Hematopoietic multipotent progenitor cell treated with erythropoietin and hydrocortisone succinate and interleukin-3 and kit ligand, for 17 days (in vitro differentiated cells): ENCODE measurements around the gene ERFL.
"Not testable (repeated sequence)": the region's sequence is repeated elsewhere in the genome, so short reads cannot be mapped to it uniquely, and the experiment has no call there.

Experiments used
- DNase-seq: peaks from one replicate; pipeline ENCODE4 v3.0.0-alpha.2; 2015; ENCODE audit warnings: low spot score

ERFL gene

DNA sequence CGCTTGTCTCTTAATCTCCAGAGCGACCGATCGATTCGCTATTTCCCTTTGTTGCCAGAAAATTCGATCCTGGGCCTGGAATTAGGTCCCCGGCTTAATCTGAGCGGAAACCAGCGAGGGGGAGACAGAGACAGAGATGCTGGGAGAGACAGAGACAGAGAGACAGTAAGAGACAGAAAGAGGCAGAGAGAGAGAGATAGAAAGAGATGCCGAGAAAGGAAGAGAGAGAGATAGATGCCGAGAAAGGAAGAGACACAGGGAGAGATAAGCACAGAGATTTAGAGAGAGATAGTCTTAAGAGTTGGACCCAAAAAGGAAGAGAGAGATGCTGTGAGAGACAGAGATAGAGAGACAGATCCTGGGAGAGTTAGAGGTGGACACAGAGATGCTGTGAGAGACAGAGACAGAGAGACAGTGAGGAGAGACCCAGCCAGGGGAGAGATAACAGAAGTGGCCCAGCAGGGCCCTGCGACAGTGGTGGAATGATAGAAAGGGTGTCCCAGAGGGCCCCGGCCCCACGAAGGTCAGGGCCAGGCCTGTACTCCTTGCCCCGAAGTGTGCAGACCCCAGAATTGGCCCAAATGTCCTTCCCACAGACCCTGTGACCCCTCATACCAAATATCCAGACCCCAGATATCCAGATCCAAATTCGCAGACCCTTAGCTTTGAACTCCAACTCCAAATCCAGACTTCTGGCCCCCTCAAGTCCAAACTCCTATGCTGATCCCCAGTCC, 1.3 kb downstream of the ERFL start:
- no peak for DNase-seq

DNA sequence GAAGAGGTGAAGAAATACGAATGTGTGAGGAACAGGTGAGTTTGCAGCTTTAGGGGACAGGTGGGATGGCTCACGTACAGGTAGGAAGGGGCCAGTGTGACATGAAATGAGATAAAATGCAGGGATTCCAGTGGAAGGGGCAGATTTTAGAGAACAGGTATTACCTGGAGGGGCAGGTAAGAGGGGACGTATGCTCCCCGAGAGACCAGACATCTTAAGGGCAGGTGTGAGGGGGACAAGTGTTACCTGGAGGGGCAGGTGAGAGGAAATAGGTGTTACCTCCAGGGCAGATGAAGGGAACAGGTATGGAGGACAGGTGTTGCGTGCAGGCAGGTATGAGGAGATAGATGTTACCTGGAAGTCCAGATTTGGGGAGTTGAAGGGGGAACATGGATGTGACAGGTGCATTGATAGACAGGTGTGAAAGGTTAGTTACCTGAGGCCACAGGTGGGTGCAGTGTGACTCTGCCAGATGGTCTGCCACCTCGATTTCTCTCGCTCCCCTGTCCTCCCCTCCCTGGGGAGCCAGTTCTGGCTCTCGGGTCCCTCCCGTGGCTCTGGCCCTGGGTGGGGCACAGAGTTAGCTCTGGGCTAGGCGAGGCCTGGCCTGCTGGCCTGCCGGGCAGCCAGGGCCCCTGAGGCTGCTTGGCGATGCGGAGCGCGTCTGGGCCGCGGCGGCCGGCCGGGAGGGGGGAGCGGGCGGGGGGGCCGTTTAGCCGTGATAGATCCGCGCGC, 2.1 kb downstream of the ERFL start:
- DNase-seq = no peak

DNA sequence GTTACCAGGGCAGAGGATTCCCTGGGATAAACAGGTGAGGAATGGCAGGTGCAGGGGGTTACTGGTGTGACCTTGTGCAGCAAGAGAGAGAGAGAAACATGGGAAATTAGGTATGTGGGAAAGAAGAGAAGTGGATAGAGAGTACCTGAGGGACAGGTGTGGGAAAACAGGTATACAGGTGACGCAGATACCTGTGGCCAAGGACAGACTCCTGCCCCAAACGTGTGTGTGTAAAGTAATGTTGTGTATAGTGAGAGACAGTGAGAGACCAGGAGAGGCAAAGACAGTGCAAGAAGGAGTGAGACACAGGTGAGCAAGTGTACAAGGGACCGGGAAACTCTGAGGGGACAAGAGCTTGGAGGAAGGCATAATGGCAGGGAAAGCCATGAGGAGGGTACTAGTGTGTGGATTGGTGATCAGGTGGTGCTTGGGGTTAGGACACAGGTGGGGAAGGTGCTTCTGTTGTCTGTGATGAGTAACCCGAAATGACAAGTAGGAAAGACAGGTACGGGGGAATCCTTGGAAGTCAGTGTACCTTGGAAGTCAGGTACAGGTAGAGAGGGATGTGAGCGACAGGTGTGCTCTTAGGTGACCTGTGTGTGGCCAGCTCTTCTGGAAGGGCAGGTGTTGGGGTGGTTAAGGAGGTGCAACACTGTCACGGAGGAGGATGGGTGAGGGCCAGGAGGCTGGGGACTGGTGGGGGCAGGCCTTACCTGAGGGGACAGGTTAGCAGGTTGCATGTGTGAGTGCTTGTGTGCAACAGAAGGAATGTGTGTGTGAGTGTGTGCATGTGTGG, 2.8 kb downstream of the ERFL start:
- no peak for DNase-seq

DNA sequence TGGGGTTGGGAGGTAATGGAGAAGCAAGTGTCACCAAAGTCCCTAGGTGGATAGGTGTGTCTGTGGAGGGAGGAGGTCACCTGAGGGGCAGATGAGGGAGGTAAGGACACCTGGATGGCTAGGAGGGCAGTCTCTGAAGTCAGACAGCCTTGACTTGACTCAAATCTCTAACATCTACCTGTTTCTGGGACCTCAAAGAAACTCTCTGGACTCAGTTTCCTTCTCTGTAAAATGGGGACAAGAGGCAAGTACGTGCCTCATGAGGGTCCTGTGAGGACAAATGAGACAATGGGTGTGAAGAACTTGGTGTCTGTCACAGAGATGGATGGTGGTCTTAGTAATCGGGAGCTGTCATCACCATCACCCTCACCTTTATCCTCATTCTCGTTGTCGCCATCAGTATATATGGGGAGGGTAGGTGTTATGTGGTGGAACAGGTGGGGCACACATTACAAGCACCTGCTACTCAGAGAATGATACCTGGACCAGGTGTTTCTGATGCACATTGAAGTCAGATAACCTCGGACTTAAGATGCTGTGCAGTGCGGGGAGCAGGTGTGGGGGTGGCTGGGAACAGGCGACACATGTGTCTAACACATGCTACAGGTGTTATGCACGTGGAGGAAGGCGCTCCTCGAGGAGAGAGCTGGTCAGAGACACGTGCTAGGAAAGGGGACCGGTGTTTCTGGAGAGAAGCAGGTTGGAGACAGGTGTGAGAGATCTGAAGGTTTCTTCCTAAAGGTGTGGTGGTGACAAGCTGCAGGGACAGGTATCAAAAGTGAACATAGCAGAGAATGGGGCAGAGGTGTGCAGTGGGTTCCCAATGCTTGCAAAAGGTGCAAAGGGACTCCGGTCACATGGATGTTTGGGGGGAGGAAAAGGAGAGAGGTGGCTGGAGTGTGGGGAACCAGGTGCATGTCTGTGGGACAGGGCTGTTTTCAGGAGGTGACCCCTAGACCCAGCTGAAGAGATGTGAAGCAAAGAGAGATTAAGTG, 3.8 kb downstream of the ERFL start:
- no peak for DNase-seq

DNA sequence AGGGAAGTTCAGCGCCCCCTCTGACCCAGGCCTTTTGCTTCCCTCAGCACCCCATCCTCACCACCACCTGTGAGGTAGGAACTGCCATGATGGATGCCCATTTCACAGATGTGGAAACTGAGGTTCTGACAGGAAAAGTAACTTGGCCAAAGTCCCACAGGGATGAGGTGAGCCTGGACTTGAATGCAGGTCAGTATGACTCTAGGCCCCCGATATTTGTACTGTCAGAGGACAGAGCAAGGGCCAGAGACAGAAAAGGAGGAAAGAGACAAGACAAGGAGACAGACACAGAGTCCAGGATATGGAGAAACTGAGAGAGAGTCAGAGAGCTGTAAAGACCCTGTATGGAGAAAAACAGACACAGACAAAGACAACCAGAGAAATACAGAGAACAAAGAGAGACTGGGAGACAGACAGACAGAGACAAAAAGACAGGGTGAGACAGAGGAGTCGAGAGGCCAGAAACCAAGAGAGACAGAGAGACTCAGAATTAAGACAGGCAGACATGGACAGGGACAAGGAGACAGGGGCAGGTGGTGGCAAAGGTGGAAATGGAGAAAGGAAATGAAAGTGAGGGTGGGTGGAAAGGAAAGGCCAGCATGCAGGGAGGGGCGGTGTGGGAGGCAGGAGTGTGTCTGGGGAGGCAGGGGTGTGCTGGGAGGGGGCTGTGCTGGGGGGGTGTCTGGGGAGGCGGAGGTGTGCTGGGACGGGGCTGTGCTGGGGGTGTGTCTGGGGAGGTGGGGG, 5.0 kb downstream of the ERFL start:
- no peak for DNase-seq

DNA sequence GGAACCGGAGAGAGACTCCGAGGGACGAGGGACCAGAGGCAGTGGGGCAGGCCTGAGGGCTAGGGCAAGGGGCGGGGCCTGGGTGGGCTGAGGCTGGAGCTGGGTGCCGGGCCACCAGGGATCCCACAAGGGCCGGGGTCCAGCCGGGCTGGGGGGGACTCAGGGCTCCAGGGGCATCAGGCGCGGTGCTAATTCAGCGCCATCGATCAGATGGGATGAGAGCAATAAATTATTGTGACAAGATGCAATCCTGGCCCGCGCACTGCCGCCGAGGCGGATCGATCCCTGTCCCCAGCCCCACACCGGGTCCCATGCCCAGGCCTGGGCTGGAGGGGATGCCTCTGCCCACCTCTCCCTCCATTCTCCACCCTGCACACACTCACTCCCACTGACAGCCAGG, 5.7 kb downstream of the ERFL start:
- DNase-seq = no peak

DNA sequence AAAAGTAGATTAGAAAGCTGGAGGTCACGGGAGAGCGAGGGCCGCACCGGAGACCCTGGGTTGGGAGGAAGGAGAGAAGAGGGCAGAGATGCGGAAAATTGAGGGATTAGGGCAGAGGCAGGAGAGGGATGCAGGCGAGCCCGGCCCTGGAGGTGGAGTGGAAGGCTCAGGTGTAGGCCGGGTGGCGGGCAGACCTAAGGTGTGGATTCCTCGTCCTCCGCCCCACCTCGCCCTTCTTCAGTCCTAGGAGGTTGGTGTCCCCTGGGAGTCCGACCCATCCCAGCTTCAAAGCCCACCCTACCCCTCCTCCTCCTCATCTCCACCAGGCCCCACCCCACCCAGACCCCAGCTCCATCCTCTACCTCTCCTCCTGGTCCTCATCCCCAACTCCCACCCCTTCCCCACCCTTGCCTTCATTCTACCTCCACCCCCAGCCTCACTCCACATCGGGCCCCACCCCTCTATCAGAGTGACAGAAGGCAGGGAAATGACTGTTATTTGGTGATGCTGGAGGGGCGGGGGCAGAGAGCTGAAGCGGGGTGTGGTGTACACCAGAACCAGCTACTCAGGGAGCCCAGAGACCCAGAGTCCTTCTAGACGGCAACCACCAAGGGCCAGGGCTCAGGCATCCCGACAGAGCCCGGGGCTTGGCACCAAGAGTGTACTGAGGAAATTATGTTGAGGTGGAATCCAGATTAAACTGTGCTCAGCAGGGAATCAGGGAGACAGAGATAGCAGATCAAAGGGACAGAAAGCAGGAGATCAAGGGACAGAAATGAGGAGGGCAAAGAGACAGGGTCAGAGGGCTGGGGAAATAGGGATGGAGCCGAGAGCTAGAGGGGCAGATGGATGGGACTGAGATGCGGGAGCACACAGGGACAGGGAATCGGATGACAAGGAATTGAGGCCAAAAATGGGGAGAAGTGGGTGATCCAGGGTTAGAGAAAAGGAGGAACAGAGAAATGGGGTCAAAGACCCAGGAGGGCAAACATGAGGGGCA, 6.4 kb downstream of the ERFL start:
- no peak for DNase-seq

DNA sequence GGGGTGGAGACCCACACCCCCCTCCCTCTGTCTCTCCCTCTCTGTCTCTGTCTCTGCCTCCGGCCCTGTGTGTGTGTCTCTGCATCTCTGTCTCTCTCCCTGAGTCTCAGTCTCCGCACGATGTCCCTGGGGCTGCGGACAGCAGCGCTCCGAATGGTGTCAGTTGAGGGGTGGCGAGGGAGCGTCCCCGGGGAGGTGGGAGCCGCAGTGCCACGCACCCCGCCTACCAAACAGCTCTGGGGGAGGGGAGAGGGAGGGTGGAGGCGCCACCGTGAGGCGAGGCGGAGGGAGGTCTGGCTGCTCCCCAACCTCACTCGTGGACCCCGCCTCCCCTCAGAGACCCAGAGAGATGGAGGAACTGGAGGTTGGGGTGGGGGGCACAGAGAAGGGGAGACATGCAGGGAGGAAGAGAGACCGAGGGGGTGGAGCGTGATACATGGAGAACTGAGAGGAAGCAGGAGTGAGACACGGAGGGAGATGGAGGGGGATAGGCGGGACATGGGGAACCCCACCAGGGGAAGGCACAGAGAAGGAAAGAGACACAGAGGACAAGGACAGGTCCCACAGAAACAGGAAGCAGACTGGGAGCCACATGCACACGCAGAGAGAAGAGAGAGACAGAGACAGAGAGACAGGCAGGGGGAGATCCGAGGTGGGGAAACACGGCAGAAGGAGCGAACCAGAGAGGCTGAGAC, 7.2 kb downstream of the ERFL start:
- no peak for DNase-seq

DNA sequence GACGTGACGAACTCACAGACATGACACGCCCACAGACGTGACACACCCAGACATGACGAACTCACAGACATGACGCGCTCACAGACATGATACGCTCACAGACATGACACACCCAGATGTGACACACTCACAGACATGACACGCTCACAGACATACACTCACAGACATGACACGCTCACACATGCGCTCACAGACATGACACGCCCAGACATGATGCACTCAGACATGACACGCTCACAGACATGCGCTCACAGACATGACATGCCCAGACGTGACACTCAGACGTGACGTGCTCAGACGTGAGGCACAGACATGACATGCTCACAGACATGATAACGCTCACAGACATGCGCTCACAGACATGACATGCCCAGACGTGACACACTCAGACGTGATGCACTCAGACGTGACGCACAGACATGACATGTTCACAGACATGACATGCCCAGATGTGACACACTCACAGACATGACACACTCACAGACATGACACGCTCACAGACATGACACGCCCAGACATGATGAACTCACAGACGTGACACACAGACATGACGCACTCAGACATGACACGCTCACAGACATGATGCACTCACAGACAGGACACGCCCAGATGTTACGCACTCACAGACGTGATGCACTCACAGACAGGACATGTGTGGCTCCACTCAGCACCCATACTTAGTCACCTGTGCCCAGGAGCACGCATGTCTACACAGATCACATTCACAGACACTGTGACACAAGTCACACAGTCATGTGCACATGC, 8.1 kb downstream of the ERFL start:
- DNase-seq = no peak

DNA sequence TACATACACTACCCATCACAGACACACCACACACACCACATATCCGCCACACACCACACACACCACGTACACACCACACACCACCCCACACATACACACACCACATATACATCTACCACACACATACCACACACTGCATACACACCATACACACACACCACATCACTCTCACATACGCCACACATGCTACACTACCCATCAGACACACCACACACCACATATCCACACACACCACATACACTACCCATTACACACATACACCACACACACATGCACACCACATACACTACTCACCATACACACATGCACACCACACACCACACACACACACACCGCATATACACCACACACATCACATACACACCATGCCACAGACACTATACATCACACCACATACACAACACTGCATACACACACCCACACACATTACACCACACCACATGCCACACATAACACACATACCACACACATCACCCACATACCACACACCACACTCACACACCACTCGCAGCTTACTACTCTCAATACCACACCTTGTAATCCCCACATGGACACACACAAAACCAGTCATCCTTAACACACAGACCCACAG, 9.5 kb downstream of the ERFL start:
- no peak for DNase-seq

DNA sequence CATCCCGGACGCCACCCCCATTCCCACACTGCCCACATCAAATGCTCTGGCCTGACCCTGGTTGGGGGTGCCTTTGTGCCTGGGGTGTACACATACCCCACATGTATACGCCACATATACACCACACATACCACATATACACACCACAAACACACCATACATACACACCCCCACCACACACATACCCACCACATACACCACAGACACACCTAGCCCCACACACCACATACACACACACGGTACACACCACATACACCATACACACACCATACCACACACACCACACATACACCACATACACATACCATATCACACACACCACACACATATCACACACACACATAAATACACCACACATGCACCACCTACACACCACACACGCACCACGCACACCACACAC, 10.2 kb downstream of the ERFL start:
- DNase-seq = no peak

DNA sequence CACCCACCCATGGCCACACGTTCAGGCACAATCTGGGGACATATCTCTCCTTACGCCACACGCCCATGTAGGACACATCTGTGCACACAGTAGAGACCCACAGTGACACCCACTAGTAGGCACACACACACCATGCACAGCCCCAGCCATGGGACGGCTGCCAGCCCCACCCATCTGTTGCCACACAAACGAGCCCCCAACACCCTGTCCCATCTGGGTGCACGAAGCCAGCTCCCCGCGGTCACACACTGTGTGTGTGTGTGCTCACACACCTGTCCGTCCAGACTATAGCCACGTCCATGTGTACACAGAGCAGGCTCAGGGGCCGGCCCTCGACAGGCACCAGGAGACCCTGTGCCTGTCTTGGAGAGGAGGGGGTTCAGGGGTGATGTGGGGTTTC, 10.6 kb downstream of the ERFL start:
- DNase-seq = no peak

DNA sequence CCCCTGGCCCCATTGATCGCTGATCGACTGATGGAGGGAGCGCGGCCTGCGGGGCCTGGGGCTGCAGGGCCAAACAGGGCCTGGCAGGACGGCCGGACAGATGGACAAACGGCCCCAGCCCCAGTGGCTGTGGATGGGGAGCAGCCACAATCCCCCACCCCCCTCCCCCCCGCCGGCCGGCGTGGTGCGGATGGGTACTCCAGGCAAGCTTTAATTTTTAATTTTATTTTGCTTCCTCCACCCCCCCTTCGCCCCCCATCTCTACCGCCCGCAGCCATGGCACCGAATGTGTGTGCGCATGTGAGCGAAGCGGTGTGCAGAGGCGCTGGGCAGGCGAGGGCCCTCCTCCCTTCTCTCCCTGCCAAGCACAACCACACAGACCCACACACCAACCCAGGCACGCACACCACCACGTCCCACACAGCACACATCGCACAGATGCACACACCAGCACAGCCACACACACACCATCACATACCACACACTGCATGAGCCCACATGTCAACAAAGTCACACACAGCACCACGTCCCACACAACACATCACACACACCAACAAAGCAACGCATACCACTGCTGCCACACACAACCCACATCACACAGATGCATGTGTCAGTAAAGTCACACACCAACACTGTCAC, 12.4 kb downstream of the ERFL start:
- DNase-seq = no peak

DNA sequence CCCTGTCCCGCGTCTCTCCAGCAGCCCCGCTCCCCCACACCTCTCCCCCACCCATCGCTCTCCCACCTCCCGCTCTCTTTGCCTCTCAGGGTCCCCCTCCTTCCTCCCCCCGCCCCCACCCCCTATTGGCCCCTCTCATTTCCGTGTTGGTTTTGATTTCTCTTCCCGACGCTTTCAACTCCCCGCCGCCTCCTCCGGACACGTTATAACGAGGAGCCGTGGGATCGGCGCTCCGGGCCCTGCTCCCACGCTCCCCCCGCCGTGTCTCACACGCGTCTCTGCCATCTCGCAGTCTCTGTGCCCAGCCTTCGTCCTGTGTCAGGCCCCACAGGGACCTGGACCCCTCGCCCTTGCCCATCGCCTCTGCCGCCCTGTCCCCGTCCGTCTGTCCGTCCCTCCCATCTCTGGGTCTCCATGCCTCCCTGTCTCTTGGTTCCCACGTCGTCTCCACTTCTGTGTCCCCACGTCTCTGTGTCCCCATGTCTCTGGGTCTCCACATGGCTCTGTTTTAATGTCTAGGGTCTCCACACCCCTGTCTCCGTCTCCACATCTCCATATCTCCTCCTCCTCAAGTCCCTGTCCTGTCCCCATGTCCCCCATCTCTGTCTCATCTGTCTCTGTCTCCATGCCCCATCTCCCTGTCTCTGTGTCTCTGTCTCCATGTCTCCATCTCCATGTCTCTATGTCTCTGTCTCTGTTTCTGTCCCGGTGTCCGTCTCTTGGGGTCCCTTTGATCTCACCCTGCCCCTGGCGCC, 13.1 kb downstream of the ERFL start:
- DNase-seq = no peak

DNA sequence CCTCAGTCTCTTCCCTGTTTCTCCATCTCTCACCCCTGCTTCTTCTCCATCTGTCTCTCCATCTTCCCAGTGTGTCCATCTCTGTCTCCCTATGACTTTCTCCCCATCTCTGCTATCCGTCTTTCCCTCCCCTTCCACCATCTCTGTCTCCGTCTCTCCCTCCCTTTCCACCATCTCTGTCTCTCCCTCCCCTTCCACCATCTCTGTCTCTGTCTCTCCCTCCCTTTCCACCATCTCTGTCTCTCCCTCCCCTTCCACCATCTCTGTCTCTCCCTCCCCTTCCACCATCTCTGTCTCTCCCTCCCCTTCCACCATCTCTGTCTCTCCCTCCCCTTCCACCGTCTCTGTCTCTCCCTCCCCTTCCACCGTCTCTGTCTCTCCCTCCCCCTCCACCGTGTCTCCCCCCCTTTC, 13.8 kb downstream of the ERFL start:
- not testable (repeated sequence) for DNase-seq

DNA sequence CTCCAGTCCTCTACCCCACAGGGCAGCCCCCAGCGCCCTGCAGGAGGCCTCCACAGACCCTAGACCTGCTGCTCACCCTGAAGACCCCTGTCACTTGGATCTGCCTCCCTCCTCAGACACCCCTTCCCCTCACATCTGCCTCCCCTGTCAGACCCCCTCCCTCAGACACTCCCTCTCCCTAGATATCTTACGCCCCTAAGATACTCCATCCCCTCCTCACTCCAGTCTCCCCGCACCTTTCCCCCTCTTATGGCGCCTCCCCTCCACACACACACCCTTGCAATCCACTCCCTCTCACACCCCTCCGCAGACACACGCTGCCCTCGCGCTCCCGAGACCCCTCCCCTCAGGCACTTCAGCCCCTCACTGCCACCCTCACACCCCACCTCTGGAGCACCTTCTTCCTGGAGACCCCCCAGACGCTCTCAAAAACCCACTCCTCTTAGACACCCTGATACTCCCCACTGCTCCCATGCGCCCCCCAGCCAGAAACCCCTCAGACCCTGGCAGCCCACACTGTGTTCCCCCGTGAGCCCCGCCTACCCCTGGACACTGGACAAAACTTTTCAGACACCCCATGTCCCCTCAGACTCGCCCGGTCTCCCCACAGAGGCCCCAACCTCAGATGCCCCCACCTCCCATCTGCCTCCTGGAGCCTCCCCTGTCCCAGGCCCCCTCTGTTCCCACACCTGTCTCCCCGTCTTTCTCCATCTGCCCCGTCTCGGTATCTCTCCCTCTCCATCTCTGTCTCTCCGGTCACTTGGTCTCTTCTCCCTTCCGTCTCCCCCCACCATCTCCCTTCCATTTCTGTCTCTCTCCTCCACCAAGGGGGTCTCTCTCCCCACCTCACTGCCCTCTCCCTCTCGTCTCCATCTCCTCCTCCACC, 14.5 kb downstream of the ERFL start:
- no peak for DNase-seq
